Spleen (tissue), 11 donors: ENCODE results near the gene CTSE. TPM values are rescaled to one million over a fixed set of nuclear protein-coding genes. Genes with fewer than 3 reads are reported as not detected.
"Not testable (repeated sequence)": the region's sequence is repeated elsewhere in the genome, so short reads cannot be mapped to it uniquely, and the experiment has no call there.

Experiments
- DNase-seq: peaks from one replicate; pipeline ENCODE4 v3.0.0-alpha.2; 2020
- H3K27ac ChIP-seq, 8 donors: fragments of 200-600 bp; sonication (generic) in 7 of 8; 1 replicate in 4 of 8; 2 replicates in 4 of 8; pipeline versions ENCODE4 v1.5.0 to v1.8.0; 2016 to 2021; ENCODE audit warnings: inconsistent platforms in 4 of 8, mild to moderate bottlenecking in 4 of 8, moderate library complexity in 1 of 8
- H3K27me3 ChIP-seq, 7 donors: fragments of 200-600 bp; sonication (generic) in 6 of 7; replicated peaks in 1 of 7; 1 replicate in 4 of 7; 2 replicates in 3 of 7; pipeline versions ENCODE4 v1.5.0 to v1.8.0; 2016 to 2021; ENCODE audit warnings: inconsistent platforms in 3 of 7, mild to moderate bottlenecking in 1 of 7
- H3K36me3 ChIP-seq, 6 donors: fragments of 200-600 bp; sonication (generic) in 5 of 6; 1 replicate in 4 of 6; 2 replicates in 2 of 6; pipeline versions ENCODE4 v1.5.0 to v1.8.0; 2016 to 2021; ENCODE audit warnings: inconsistent platforms in 2 of 6
- H3K4me1 ChIP-seq, 6 donors: fragments of 200-600 bp; sonication (generic) in 5 of 6; 1 replicate in 3 of 6; 2 replicates in 3 of 6; pipeline versions ENCODE4 v1.5.0 to v1.8.0; 2016 to 2021; ENCODE audit warnings: inconsistent platforms in 3 of 6
- H3K4me3 ChIP-seq, 8 donors: fragments of 200-600 bp; sonication (generic) in 7 of 8; 1 replicate in 4 of 8; 2 replicates in 4 of 8; pipeline versions ENCODE4 v1.5.0 to v1.8.0; 2016 to 2021; ENCODE audit warnings: inconsistent platforms in 4 of 8, mild to moderate bottlenecking in 4 of 8, moderate library complexity in 2 of 8
- H3K9me3 ChIP-seq, 8 donors: fragments of 200-600 bp; sonication (generic) in 7 of 8; 1 replicate in 4 of 8; 2 replicates in 4 of 8; pipeline versions ENCODE4 v1.5.0 to v1.8.0; 2016 to 2021; ENCODE audit warnings: inconsistent platforms in 4 of 8
- POLR2A ChIP-seq, 3 donors: fragments of 450-650 bp; IDR thresholded peaks; one replicate each; pipeline ENCODE4 v1.5.1; 2017; ENCODE audit warnings: antibody characterized with exemption in 3 of 3, mild to moderate bottlenecking in 1 of 3
- POLR2AphosphoS5 ChIP-seq, 3 donors: sonication (generic); formaldehyde crosslinking; IDR thresholded peaks; one replicate each; pipeline ENCODE4 v1.5.1; 2017; ENCODE audit warnings: antibody characterized with exemption in 3 of 3
- WGBS, 5 donors: extraction: QIAGEN DNeasy Blood & Tissue Kit in 3 of 5; methylation state at CpG; one replicate each; pipeline versions ENCODE4 v1.1.5 to v1.1.7; 2013 to 2018; 5-methylcytosine and 5-hydroxymethylcytosine counted together
- intact Hi-C: fragments of 100-400 bp; cut with DNase I; formaldehyde crosslinking; loops from one replicate; pipeline ENCODE4 v1.15.0; 2023; ENCODE audit warnings: low total_unique reads
- polyA plus RNA-seq, 3 donors: library from polyadenylated mRNA; stranded (reverse); fragments of 200-250 nt; gene quantifications; one replicate each; pipeline ENCODE4 v1.2.1, GENCODE V29; 2013
- total RNA-seq, 7 donors: library from RNA; depleted of rRNA in 3 of 7; stranded (reverse); fragments of >200 nt in 3 of 7; fragmentation: NEBNext Ultra II Directional in 4 of 7; extraction: Animal tissue kit (Norgen Biotek cat#: 25700) in 4 of 7; gene quantifications; one replicate each; pipeline versions ENCODE4 v1.1.0 to v1.2.1, GENCODE V29; 2016 to 2021
- TF ChIP-seq, protein P1 (sequence below), 11 experiments: fragments of 200-600 bp in 7 of 11; fragments of 450-650 bp in 4 of 11; sonication (generic) in 4 of 11; IDR thresholded peaks in 8 of 11; conservative IDR thresholded peaks in 3 of 11; 1 replicate in 7 of 11; 2 replicates in 4 of 11; pipeline versions ENCODE4 v1.4.0 to v1.8.0; 2016 to 2021; ENCODE audit warnings: antibody characterized with exemption in 11 of 11, inconsistent platforms in 4 of 11, mild to moderate bottlenecking in 1 of 11
- donor health status: healthy with polysubstance abuse.
- donor health status: DM: no; HTN: no; CAD: no; lungs with moderate emphysema.
- donor health status: DM: no; HTN: no; CAD: no.
- donor health status: Bipolar disorder and iron deficiency.
- donor health status: healthy.
- donor health status: DM: no; HTN: no; CAD: no.
- donor health status: DM: yes; HTN: yes; CAD: no.

CTSE gene
- total and polyA plus RNA-seq, 10 donors, result 0.06 to 0.66 (median 0.11) TPM; not detected in 5

DNA sequence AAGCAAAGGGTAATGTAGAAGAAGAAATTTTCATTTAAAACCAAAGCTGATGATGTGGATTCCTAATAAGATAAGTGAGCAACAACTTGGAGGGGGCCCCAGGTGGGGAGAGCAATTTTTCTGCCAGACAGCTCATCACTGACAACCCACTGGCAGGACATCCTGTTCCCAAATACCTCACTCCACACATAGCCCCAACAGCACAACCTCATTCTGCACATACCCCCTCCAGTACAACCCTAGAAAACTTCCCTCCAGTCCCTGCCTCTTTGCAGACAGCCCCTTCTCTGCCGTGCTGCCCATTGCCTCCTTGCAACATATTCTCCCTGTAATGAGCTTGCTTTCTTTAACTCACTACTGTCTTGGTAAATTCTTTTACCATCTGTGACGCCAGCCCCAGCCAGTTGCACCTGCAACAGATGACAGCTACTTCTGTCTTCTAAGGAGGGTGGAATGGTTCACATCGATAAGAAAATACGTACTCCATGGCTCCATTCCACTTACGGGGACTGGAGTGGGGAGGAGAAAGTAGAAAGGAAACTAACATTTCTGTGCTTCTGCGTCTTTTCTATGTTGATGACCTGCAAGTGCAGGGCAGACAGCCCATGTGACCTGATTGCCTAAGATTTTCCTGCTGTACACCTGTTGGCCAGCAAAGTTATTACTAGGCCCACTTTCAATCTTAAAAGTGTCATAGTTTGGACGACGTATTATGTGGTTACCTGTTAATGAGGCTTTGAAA lies 44.0 kb upstream of the CTSE start:
- no peak overlapping the region for H3K4me3 ChIP-seq
- H3K9me3 ChIP-seq, result no peaks in the 10 kb centered on the region
- TF ChIP-seq POLR2AphosphoS5 (IDR thresholded peaks at IDR 0.05), result no peak
- TF ChIP-seq, protein P1, sequence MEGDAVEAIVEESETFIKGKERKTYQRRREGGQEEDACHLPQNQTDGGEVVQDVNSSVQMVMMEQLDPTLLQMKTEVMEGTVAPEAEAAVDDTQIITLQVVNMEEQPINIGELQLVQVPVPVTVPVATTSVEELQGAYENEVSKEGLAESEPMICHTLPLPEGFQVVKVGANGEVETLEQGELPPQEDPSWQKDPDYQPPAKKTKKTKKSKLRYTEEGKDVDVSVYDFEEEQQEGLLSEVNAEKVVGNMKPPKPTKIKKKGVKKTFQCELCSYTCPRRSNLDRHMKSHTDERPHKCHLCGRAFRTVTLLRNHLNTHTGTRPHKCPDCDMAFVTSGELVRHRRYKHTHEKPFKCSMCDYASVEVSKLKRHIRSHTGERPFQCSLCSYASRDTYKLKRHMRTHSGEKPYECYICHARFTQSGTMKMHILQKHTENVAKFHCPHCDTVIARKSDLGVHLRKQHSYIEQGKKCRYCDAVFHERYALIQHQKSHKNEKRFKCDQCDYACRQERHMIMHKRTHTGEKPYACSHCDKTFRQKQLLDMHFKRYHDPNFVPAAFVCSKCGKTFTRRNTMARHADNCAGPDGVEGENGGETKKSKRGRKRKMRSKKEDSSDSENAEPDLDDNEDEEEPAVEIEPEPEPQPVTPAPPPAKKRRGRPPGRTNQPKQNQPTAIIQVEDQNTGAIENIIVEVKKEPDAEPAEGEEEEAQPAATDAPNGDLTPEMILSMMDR (IDR thresholded peaks at IDR 0.05 in 8 of 11, conservative IDR thresholded peaks at IDR 0.05 in 3 of 11), result no peak
- no peak for TF ChIP-seq POLR2A (IDR thresholded peaks at IDR 0.05)
- WGBS, 5 donors, result 34 to 47% (median 40%) methylated on average over 8 of the region's 8 CpGs
- H3K27me3 ChIP-seq, result no peaks in the 10 kb centered on the region
- H3K4me1 ChIP-seq, result peaks cover 0 to 28% (median 22%) of the 10 kb centered on the region in 6 donors
- no peak for DNase-seq
- H3K27ac ChIP-seq, result peak overlapping the region in 4 of 8 donors; percentile 21 to 59 (median 24)
- H3K36me3 ChIP-seq, result peaks cover 0 to 9% (median 0%) of the 10 kb centered on the region in 6 donors
- intact Hi-C loops, result no loop called here

DNA sequence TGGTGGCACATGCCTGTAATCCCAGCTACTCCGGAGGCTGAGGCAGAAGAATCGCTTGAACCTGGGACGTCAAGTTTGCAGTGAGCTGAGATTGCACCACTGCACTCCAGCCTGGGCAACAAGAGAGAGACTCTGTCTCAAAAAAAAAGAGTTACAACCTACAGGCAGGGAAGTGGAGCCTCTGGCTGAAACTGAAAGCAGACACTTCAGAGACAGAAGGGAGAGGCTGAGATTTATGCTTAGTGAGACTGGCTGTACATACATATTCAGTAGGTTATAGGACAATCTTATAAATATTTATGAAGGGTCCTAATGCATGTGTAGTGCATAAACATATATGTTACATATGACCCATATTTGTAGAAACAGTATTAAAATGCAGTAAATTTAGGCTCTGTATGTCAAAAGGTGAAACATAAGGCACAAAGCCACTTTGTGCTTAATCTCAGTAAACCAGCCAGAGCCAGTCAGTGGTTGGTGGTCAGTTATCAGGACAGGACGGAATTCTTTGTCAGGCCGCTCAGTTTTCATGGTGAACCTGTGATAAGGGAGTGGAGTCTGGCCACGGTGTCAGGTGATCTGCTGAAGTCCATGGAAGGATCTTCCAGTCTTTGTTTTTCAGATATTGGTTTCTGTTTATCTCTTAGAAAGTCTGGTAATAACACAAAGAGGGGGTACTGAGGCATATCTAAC lies 42.9 kb upstream of the CTSE start:
- TF ChIP-seq, protein P1 (IDR thresholded peaks at IDR 0.05 in 8 of 11, conservative IDR thresholded peaks at IDR 0.05 in 3 of 11), result no peak
- TF ChIP-seq POLR2A (IDR thresholded peaks at IDR 0.05) (no peak), POLR2AphosphoS5 (IDR thresholded peaks at IDR 0.05) (no peak)
- Histone ChIP-seq H3K4me3 (no peak overlapping the region), H3K36me3 (peaks cover 0 to 9% (median 0%) of the 10 kb centered on the region in 6 donors), H3K27me3 (no peaks in the 10 kb centered on the region), H3K9me3 (no peaks in the 10 kb centered on the region), H3K27ac (peak overlapping the region in 3 of 8 donors; percentile 28 to 59 (median 32)), H3K4me1 (peaks cover 0 to 28% (median 22%) of the 10 kb centered on the region in 6 donors)
- DNase-seq, result no peak
- 60 to 79% (median 67%) methylated on average over 5 to 6 of the region's 6 CpGs for WGBS, 5 donors
- intact Hi-C loops, result no loop called here

DNA sequence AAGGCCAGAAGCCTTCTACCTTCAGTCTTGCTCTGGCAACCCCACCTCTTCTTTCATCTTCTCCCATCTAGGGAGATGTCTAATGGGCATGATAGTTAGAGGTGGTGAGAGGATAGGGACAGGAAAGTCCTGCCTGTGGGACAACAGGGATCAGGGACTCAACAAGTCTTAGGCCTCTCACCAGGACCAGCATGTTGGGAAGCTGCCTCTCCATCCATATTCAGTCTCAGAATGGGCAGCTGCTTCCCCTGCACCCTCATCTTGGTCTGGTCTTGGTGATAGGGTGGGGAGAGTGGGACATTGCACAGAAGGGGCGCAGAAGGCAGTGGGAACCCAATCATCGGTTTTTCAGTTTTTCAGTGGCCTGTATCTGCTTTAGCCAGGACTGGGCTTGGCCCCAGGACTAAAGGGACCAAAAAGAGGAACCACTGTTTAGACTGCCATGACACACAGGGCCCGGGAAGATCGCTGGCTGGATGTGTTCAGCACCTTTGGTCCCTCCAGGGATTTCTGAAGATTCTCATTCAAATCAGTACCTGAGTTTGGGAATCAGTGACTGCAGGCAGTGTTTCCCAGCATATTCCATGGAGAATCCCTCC lies 42.0 kb upstream of the CTSE start:
- H3K27me3 ChIP-seq, result no peaks in the 10 kb centered on the region
- H3K4me1 ChIP-seq, result peaks cover 0 to 28% (median 22%) of the 10 kb centered on the region in 6 donors
- TF ChIP-seq, protein P1 (IDR thresholded peaks at IDR 0.05 in 8 of 11, conservative IDR thresholded peaks at IDR 0.05 in 3 of 11), result no peak
- no peak for TF ChIP-seq POLR2AphosphoS5 (IDR thresholded peaks at IDR 0.05)
- TF ChIP-seq POLR2A (IDR thresholded peaks at IDR 0.05), result no peak
- WGBS, 5 donors, result 76 to 89% (median 82%) methylated on average over 4 of the region's 4 CpGs
- peaks cover 0 to 13% (median 0%) of the 10 kb centered on the region in 6 donors for H3K36me3 ChIP-seq
- no peak for DNase-seq
- no peaks in the 10 kb centered on the region for H3K9me3 ChIP-seq
- no peak overlapping the region for H3K4me3 ChIP-seq
- peak overlapping the region in 1 of 8 donors; percentile 28 for H3K27ac ChIP-seq
- intact Hi-C loops, result no loop called here

DNA sequence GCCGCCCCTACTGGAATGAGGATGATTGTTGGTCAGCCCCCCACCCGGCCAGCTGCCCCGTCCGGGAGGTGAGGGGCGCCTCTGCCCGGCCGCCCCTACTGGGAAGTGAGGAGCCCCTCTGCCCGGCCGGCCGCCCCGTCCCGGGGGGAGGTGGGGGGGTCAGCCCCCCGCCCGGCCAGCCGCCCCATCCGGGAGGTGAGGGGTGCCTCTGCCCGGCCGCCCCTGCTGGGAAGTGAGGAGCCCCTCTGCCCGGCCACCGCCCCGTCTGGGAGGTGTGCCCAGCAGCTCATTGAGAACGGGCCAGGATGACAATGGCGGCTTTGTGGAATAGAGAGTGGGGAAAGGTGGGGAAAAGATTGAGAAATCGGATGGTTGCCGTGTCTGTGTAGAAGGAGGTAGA lies 40.8 kb upstream of the CTSE start:
- H3K4me3 ChIP-seq, intact Hi-C loops, H3K9me3 ChIP-seq, H3K27ac ChIP-seq, DNase-seq, H3K27me3 ChIP-seq: not testable (repeated sequence)
- H3K4me1 ChIP-seq, result peaks cover 0 to 31% (median 22%) of the 10 kb centered on the region in 6 donors
- peaks cover 0 to 16% (median 0%) of the 10 kb centered on the region in 6 donors for H3K36me3 ChIP-seq
- 89 to 95% (median 93%) methylated on average over 4 to 22 of the region's 25 CpGs for WGBS, 5 donors

DNA sequence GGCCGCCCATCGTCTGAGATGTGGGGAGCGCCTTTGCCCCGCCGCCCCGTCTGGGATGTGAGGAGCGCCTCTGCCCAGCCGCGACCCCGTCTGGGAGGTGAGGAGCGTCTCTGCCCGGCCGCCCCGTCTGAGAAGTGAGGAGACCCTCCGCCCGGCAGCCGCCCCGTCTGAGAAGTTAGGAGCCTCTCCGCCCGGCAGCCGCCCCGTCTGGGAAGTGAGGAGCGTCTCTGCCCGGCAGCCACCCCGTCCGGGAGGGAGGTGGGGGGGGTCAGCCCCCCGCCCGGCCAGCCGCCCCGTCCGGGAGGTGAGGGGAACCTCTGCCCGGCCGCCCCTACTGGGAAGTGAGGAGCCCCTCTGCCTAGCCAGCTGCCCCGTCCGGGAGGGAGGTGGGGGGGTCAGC lies 40.3 kb upstream of the CTSE start:
- H3K27me3 ChIP-seq, intact Hi-C loops, H3K9me3 ChIP-seq, H3K4me3 ChIP-seq, DNase-seq, H3K27ac ChIP-seq: not testable (repeated sequence)
- WGBS, 5 donors, result 94 to 97% (median 95%) methylated on average over 8 to 31 of the region's 35 CpGs; no CpG with 5 or more reads in 1 of the 5 donors
- H3K36me3 ChIP-seq, result peaks cover 0 to 15% (median 0%) of the 10 kb centered on the region in 6 donors
- H3K4me1 ChIP-seq, result peaks cover 0 to 35% (median 22%) of the 10 kb centered on the region in 6 donors
